ACC112 (cell line): ENCODE results near the gene MDGA2.

ENCODE experiments used
- H2AFZ ChIP-seq: fragments of 200-600 bp; sonication (generic); one replicate; pipeline ENCODE4 v1.6.0; 2017; ENCODE audit warnings: antibody characterized with exemption, low read length; ENCODE audit not compliant: unreplicated experiment
- H3K27ac ChIP-seq: fragments of 200-600 bp; sonication (generic); 2 replicates; pipeline ENCODE4 v1.5.1; 2014; ENCODE audit warnings: low read depth, mild to moderate bottlenecking, antibody characterized with exemption, low read length, moderate library complexity
- H3K27me3 ChIP-seq: fragments of 200-600 bp; sonication (generic); 2 replicates; pipeline ENCODE4 v1.6.1; 2014; ENCODE audit warnings: mild to moderate bottlenecking, antibody characterized with exemption, low read length, moderate library complexity, mixed read lengths; ENCODE audit not compliant: insufficient read depth
- H3K36me3 ChIP-seq: fragments of 200-600 bp; sonication (generic); 2 replicates; pipeline ENCODE4 v1.6.1; 2016; ENCODE audit warnings: mild to moderate bottlenecking, antibody characterized with exemption, low read length, moderate library complexity, mixed read lengths; ENCODE audit not compliant: insufficient read depth
- H3K4me1 ChIP-seq: fragments of 200-600 bp; sonication (generic); one replicate; pipeline ENCODE4 v1.6.1; 2016; ENCODE audit warnings: low read length, mixed read lengths; ENCODE audit not compliant: insufficient read depth, unreplicated experiment, control insufficient read depth
- H3K4me3 ChIP-seq: fragments of 200-600 bp; sonication (generic); 2 replicates; pipeline ENCODE4 v1.5.1; 2014; ENCODE audit warnings: mild to moderate bottlenecking, low read depth, low read length
- H3K79me2 ChIP-seq: fragments of 200-600 bp; sonication (generic); one replicate; pipeline ENCODE4 v1.6.0; 2016; ENCODE audit warnings: low read length; ENCODE audit not compliant: control insufficient read depth, unreplicated experiment, insufficient read depth

The MDGA2 gene

GRCh38 chr14:47500369-47500768, 175.0 kb downstream of the MDGA2 start:
- H3K79me2 ChIP-seq = no peaks in the 10 kb centered on the region
- H3K4me3 ChIP-seq = no peak overlapping the region
- H3K27ac ChIP-seq = no peak overlapping the region
- no peak overlapping the region for H2AFZ ChIP-seq
- no peaks in the 10 kb centered on the region for H3K36me3 ChIP-seq
- no peaks in the 10 kb centered on the region for H3K27me3 ChIP-seq
- H3K4me1 ChIP-seq = no peaks in the 10 kb centered on the region

- H3K36me3 ChIP-seq = no peaks in the 10 kb centered on the region
- no peak overlapping the region for H2AFZ ChIP-seq
- no peak overlapping the region for H3K27ac ChIP-seq
Observed at GRCh38 chr14:47490766-47491165, 184.6 kb downstream of the MDGA2 start.

DNA sequence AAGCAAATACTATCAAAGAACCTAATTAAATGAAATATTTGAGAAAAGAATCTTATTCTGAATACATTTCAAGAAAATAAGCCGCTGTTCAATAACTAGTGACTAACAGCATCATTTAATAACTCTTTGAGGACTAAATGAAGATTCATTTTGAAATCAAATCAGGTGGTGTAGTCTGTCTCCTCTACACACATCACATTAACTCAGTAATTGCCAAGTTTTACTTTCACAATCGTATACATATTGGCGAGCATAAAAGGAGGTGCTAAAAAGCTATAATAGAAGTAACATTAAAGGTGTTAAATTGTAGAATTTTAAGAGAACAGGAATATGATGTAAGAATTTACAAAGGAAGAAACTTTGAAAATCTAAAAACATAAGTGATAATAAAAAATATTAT, 185.1 kb downstream of the MDGA2 start:
- Histone ChIP-seq H3K27me3 (no peaks in the 10 kb centered on the region), H3K4me3 (no peak overlapping the region), H2AFZ (no peak overlapping the region), H3K79me2 (no peaks in the 10 kb centered on the region), H3K27ac (no peak overlapping the region), H3K36me3 (no peaks in the 10 kb centered on the region), H3K4me1 (no peaks in the 10 kb centered on the region)

More at GRCh38 chr14:47490766-47491165, 184.6 kb downstream of the MDGA2 start:
- Histone ChIP-seq H3K4me3 (no peak overlapping the region), H3K27me3 (no peaks in the 10 kb centered on the region), H3K79me2 (no peaks in the 10 kb centered on the region), H3K4me1 (no peaks in the 10 kb centered on the region)

DNA sequence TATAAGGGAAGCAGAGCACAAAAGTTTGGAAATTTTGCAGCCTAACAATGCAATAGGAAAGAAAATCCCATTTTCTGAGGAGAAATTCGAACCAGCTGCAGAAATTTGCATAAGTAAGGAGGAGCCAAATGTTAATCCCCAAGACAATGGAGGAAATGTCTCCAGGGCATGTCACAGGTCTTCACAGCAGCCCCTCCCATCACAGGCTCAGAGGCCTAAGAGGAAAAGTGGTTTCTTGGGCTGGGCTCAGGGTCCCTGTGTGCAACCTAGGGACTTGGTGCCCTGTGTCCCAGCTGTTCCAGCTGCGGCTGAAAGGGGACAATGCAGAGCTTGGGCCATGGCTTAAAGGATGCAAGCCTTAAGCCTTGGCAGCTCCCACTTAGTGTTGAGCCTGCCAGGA, 190.0 kb downstream of the MDGA2 start:
- Histone ChIP-seq H3K4me3 (no peak overlapping the region), H3K27me3 (no peaks in the 10 kb centered on the region), H3K4me1 (no peaks in the 10 kb centered on the region), H3K27ac (no peak overlapping the region), H3K36me3 (no peaks in the 10 kb centered on the region), H3K79me2 (no peaks in the 10 kb centered on the region), H2AFZ (no peak overlapping the region)

GRCh38 chr14:47483449-47483848, 192.0 kb downstream of the MDGA2 start:
- no peak overlapping the region for H3K27ac ChIP-seq
- no peaks in the 10 kb centered on the region for H3K4me1 ChIP-seq
- H3K36me3 ChIP-seq = no peaks in the 10 kb centered on the region
- H2AFZ ChIP-seq = no peak overlapping the region
- no peak overlapping the region for H3K4me3 ChIP-seq
- no peaks in the 10 kb centered on the region for H3K79me2 ChIP-seq
- no peaks in the 10 kb centered on the region for H3K27me3 ChIP-seq

DNA sequence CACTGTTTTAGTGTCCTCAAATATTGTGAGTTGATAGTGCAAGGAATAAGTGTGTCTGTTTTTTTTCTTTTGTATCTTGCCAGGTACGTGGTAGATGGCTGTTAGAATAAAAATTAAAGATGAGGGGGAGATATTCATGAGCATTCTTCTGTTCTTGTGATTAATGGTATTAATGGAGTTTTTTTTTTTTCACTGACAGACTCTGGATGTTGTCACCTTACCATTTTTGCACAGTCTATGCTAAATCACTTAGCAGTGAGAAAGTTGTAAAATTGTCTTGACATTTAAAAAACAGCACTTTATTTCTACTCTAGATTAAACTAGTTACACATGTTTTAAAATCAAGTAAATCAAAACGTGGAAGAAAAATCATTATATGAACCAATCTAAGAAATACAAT, 204.3 kb downstream of the MDGA2 start:
- Histone ChIP-seq H3K79me2 (no peaks in the 10 kb centered on the region), H3K4me1 (no peaks in the 10 kb centered on the region), H2AFZ (no peak overlapping the region), H3K4me3 (no peak overlapping the region), H3K36me3 (no peaks in the 10 kb centered on the region), H3K27ac (no peak overlapping the region), H3K27me3 (no peaks in the 10 kb centered on the region)

DNA sequence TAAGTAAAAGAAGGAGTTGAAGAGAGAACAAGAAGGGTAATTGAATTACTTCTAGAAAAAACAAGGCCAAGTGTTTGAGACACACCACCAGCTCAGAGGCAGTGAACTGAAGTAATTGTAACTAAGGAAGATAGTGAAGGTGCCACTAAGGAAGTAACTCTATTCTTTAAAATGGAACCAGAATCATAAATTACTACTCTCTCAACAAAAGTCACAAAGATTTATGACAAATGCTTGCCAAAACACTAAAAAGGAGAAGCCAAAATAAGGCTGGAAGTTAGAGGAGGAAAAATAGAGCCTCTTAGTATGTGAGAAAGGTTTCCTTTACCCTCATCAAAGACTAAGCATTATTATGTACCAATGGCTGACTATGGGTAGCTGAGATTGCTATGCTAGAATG, 208.5 kb downstream of the MDGA2 start:
- no peak overlapping the region for H3K27ac ChIP-seq
- no peaks in the 10 kb centered on the region for H3K79me2 ChIP-seq
- H3K36me3 ChIP-seq = no peaks in the 10 kb centered on the region
- H2AFZ ChIP-seq = no peak overlapping the region
- no peak overlapping the region for H3K4me3 ChIP-seq
- no peaks in the 10 kb centered on the region for H3K4me1 ChIP-seq
- H3K27me3 ChIP-seq = no peaks in the 10 kb centered on the region

GRCh38 chr14:47454025-47454424, 221.4 kb downstream of the MDGA2 start:
- H3K27ac ChIP-seq = no peak overlapping the region
- no peaks in the 10 kb centered on the region for H3K79me2 ChIP-seq
- no peak overlapping the region for H3K4me3 ChIP-seq
- no peaks in the 10 kb centered on the region for H3K36me3 ChIP-seq
- no peaks in the 10 kb centered on the region for H3K27me3 ChIP-seq
- no peaks in the 10 kb centered on the region for H3K4me1 ChIP-seq
- no peak overlapping the region for H2AFZ ChIP-seq

- no peaks in the 10 kb centered on the region for H3K4me1 ChIP-seq
- H3K27me3 ChIP-seq = no peaks in the 10 kb centered on the region
- no peak overlapping the region for H2AFZ ChIP-seq
- H3K79me2 ChIP-seq = no peaks in the 10 kb centered on the region
- H3K36me3 ChIP-seq = no peaks in the 10 kb centered on the region
- no peak overlapping the region for H3K27ac ChIP-seq
- no peak overlapping the region for H3K4me3 ChIP-seq
Observed at GRCh38 chr14:47447076-47447475, 228.3 kb downstream of the MDGA2 start.

GRCh38 chr14:47442211-47442610, 233.2 kb downstream of the MDGA2 start:
- no peak overlapping the region for H3K27ac ChIP-seq
- H3K79me2 ChIP-seq = no peaks in the 10 kb centered on the region
- H2AFZ ChIP-seq = no peak overlapping the region
- H3K4me3 ChIP-seq = no peak overlapping the region
- no peaks in the 10 kb centered on the region for H3K36me3 ChIP-seq
- no peaks in the 10 kb centered on the region for H3K4me1 ChIP-seq
- H3K27me3 ChIP-seq = no peaks in the 10 kb centered on the region

GRCh38 chr14:47439953-47440352, 235.5 kb downstream of the MDGA2 start:
- H3K4me1 ChIP-seq = no peaks in the 10 kb centered on the region
- no peak overlapping the region for H3K4me3 ChIP-seq
- no peaks in the 10 kb centered on the region for H3K79me2 ChIP-seq
- H2AFZ ChIP-seq = no peak overlapping the region
- no peaks in the 10 kb centered on the region for H3K36me3 ChIP-seq
- no peaks in the 10 kb centered on the region for H3K27me3 ChIP-seq
- H3K27ac ChIP-seq = no peak overlapping the region
